CD4-positive, alpha-beta T cell treated with Interleukin-12 subunit alpha and Interleukin-12 subunit beta, for 1 hour (primary cell): ENCODE results near the gene SLC39A9.
"Not testable (repeated sequence)": the region's sequence is repeated elsewhere in the genome, so short reads cannot be mapped to it uniquely, and the experiment has no call there.

Experiments used
- DNase-seq: peaks from one replicate; pipeline ENCODE4 v3.0.0-alpha.2; 2020

The SLC39A9 gene

GRCh38 chr14:69480136-69480535 lies 81.6 kb downstream of the SLC39A9 start:
- DNase-seq, result no peak

GRCh38 chr14:69481815-69482568 lies 83.5 kb downstream of the SLC39A9 start:
- DNase-seq, result no peak

GRCh38 chr14:69483765-69484443 lies 85.4 kb downstream of the SLC39A9 start:
- DNase-seq, result no peak

GRCh38 chr14:69484444-69485314 lies 86.2 kb downstream of the SLC39A9 start, which contains the start of gene PLEKHD1:
Gene PLEKHD1 (plus strand): TSS chr14:69484728. CDS start chr14:69484966, 238 bp downstream.
- no peak for DNase-seq

GRCh38 chr14:69485315-69485660 lies 86.8 kb downstream of the SLC39A9 start:
- no peak for DNase-seq

GRCh38 chr14:69485701-69486100 lies 87.2 kb downstream of the SLC39A9 start:
- no peak for DNase-seq

GRCh38 chr14:69487226-69487625 lies 88.7 kb downstream of the SLC39A9 start:
- no peak for DNase-seq

GRCh38 chr14:69487771-69488170 lies 89.3 kb downstream of the SLC39A9 start:
- DNase-seq, result no peak

- no peak for DNase-seq
Measured at GRCh38 chr14:69489495-69489894, 91.0 kb downstream of the SLC39A9 start.

- DNase-seq, result no peak
Measured at GRCh38 chr14:69490219-69490918, 91.9 kb downstream of the SLC39A9 start.

GRCh38 chr14:69491193-69491592 lies 92.7 kb downstream of the SLC39A9 start:
- no peak for DNase-seq

- DNase-seq, result no peak
Measured at GRCh38 chr14:69493038-69493437, 94.5 kb downstream of the SLC39A9 start.

GRCh38 chr14:69493791-69494190 lies 95.3 kb downstream of the SLC39A9 start:
- DNase-seq, result no peak

- DNase-seq, result no peak
Measured at GRCh38 chr14:69495341-69495921, 96.9 kb downstream of the SLC39A9 start.

- DNase-seq, result not testable (repeated sequence)
Measured at GRCh38 chr14:69497866-69498265, 99.4 kb downstream of the SLC39A9 start.

GRCh38 chr14:69498286-69498685 lies 99.8 kb downstream of the SLC39A9 start:
- not testable (repeated sequence) for DNase-seq

- DNase-seq, result no peak
Measured at GRCh38 chr14:69499436-69499835, 100.9 kb downstream of the SLC39A9 start.

GRCh38 chr14:69500096-69500495 lies 101.6 kb downstream of the SLC39A9 start:
- no peak for DNase-seq

GRCh38 chr14:69500736-69501135 lies 102.2 kb downstream of the SLC39A9 start:
- no peak for DNase-seq

- DNase-seq, result no peak
Measured at GRCh38 chr14:69501423-69501838, 102.9 kb downstream of the SLC39A9 start.

GRCh38 chr14:69504775-69505174 lies 106.3 kb downstream of the SLC39A9 start:
- DNase-seq, result no peak
